GM19452 (cell line): ENCODE results near the gene KMT2B.

Experiments used
- ATAC-seq: cut with Tn5 transposase; IDR thresholded peaks from one replicate; pipeline ENCODE4 v1.9.1; 2021; ENCODE audit not compliant: unreplicated experiment

KMT2B gene

DNA sequence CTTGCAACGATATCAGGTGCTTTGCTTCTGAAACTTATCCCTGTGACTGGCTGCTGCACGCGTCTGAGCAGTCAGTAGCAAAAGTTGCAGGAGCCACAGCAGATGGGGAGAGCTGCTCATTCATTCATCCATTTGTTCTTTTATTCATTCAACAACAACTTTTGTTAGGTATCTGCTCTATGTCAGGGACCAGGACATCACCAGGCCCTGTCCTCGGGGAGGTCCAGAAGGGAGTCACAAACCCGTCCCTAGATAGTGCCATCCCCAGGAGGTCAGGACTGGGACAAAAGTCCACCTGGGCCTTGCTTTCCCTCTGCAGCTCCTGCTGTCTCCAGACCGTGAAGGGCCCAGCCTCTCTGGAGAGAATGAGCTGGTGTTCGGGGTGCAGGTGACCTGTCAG, 60.2 kb downstream of the KMT2B start:
- no peak for ATAC-seq

DNA sequence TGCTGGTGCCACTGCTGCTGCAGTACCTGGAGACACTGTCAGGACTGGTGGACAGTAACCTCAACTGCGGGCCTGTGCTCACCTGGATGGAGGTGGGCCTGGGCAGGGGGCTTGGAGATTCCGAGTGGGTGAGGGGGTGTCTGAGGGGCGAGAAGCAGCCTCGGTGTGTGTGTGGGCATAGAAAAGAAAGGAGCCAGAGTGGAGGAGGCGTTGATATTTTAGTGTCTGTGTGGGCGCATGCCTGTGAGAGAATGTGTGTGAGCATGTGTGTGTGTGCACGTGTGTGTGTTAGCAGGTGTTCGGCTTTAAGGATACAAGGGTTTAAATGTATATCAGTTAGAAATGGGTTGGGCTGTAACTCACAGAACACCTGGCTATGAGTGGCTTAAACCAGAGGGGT, 61.2 kb downstream of the KMT2B start:
- ATAC-seq, result no peak

DNA sequence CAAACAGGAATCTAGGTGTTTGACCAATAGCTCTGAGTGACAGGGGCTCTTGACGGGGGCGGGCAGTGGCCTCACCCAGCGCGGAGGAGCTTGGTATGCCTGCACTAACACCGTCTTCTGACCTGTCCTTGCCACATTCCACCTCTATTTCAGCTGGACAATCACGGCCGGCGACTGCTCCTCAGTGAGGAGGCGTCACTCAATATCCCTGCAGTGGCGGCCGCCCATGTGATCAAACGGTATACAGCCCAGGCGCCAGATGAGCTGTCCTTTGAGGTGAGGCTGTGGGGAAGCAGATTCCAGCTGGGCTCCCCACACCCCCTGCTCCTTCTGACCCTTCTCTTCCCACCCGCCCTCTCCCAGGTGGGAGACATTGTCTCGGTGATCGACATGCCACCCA, 62.3 kb downstream of the KMT2B start:
- ATAC-seq, result no peak

DNA sequence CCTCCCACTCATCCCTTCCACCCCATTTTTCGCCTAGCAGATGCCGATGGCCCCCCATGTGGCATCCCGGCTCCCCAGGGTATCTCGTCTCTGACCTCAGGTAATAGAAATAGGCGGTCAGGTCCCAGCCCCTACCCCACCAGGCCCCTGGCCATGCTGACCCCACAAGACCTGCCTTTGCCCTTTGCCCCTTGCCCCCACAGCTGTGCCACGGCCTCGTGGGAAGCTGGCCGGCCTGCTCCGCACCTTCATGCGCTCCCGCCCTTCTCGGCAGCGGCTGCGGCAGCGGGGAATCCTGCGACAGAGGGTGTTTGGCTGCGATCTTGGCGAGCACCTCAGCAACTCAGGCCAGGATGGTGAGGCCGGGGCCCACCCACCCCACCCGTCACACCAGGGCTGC, 62.9 kb downstream of the KMT2B start:
- ATAC-seq, result no peak

DNA sequence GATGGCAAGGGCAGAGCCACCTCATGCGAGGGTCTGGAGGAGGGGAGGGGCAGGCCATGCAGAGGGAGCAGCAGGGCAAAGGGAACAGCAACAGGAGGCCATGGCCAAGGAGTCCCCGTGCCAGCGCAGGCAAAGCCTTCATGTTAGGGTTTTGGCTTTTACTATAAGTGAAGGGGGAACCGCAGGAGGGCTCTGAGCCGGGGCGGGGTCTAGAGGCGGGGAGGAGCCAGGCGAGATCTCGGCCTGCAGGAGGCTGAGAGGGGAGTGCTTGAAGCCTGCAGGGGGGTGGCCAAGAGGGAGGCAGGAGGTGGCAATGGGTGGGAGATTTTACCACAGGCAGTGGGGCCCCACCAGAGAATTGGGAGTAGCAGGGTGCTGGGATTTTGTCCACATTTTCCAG, 63.8 kb downstream of the KMT2B start:
- no peak for ATAC-seq

DNA sequence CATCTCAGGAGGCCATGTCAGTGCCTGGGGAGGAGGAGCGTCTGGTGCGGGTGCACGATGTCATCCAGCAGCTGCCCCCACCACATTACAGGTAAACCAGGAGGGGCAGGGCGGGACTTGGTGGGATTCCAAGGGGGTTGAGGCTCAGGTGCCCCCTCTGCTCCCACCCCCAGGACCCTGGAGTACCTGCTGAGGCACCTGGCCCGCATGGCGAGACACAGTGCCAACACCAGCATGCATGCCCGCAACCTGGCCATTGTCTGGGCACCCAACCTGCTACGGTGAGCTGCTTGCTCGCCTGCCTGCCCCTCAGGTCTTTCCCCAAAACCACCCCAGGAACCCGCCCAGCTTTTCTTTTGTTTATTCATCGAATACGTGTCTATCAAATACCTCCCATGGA, 64.8 kb downstream of the KMT2B start:
- ATAC-seq, result no peak

DNA sequence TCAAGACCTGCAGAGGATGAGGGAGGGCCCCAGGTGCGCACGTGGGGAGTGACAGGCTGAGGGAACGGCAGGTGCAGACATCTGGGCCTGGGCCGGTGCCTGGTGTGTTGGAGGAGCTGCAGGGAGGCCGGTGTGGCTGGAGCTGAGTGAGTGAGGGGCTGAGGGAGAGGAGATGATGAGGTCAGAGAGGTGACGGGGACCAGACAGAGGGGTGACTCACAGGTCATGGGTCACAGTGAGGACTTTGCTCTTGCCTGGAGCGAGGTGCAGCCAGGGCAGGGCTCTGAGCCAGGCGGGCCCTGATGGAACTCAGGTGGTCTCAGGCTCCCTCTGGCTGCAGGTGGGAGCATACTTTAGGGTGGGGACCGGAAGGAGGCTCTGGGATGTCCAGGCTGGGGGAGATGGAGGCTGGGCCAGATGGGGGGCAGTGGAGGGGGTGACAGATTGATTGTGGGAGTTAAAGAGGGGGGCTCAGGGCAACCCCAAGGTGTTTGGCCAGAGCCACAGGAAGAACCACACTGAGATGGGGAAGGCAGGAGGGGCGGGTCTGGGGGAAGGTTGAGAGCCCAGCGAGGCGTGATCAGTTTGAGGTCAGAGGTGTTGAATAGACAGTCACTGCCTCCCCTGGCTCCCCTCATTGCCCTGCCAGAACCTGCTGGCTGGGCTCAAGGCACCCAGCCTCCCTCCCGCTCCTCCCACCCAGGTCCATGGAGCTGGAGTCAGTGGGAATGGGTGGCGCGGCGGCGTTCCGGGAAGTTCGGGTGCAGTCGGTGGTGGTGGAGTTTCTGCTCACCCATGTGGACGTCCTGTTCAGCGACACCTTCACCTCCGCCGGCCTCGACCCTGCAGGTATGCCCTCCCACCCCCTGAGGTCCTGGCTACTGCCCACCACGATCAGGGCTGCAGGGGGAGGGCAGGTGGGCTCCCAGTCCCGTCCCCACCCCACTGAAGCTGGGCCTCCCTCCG, 65.9 kb downstream of the KMT2B start:
- no peak for ATAC-seq

DNA sequence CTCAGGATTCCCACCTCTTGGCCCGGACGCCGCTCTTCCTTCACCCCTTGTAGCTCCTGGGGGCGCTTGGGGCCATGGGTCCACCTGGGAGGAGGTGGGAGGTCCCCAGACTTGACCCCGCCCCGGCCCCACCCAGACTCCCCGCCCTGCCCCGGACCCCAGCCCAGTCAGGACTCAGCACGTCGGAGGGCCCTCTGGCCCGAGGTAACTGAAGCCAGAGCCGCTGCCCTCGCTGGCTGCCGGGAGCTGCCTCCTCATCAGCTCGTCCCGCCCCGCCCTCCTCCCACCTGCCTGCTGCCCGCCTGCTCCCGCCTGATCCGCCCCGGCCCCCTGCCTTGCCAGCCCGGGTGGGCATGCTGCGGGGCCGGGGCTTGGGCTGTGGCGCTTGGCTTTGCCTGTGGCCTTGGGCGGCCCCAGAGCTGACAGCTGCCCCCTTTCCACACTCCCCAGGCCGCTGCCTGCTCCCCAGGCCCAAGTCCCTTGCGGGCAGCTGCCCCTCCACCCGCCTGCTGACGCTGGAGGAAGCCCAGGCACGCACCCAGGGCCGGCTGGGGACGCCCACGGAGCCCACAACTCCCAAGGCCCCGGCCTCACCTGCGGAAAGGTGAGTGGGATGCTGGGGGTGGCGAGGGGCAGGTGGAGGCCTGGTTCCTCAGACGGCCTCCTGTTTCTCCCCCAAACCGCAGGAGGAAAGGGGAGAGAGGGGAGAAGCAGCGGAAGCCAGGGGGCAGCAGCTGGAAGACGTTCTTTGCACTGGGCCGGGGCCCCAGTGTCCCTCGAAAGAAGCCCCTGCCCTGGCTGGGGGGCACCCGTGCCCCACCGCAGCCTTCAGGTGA, 66.9 kb downstream of the KMT2B start:
- ATAC-seq, result no peak

DNA sequence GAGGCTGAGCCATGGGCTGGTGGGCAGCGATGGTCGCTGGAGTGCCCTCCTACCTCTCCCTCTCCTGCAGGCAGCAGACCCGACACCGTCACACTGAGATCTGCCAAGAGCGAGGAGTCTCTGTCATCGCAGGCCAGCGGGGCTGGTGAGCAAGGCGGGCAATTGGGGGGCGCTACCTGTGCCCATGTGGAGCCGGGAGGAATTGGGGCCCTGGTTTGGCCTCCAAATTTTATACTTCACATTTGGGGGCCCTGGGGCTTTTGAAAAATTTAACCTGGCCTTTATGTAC, 67.5 kb downstream of the KMT2B start:
- no peak for ATAC-seq

DNA sequence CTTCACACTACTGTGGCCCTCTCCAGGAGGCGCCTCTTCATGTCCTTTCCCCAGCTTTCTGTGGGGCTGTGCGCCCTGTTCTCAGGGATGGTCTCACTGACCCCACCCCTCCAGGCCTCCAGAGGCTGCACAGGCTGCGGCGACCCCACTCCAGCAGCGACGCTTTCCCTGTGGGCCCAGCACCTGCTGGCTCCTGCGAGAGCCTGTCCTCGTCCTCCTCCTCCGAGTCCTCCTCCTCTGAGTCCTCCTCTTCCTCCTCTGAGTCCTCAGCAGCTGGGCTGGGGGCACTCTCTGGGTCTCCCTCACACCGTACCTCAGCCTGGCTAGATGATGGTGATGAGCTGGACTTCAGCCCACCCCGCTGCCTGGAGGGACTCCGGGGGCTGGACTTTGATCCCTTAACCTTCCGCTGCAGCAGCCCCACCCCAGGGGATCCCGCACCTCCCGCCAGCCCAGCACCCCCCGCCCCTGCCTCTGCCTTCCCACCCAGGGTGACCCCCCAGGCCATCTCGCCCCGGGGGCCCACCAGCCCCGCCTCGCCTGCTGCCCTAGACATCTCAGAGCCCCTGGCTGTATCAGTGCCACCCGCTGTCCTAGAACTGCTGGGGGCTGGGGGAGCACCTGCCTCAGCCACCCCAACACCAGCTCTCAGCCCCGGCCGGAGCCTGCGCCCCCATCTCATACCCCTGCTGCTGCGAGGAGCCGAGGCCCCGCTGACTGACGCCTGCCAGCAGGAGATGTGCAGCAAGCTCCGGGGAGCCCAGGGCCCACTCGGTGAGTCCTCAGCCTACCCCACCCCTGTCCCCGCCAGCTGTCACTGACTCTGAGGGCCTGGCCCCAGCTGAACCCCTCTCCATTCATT, 68.7 kb downstream of the KMT2B start:
- no peak for ATAC-seq

DNA sequence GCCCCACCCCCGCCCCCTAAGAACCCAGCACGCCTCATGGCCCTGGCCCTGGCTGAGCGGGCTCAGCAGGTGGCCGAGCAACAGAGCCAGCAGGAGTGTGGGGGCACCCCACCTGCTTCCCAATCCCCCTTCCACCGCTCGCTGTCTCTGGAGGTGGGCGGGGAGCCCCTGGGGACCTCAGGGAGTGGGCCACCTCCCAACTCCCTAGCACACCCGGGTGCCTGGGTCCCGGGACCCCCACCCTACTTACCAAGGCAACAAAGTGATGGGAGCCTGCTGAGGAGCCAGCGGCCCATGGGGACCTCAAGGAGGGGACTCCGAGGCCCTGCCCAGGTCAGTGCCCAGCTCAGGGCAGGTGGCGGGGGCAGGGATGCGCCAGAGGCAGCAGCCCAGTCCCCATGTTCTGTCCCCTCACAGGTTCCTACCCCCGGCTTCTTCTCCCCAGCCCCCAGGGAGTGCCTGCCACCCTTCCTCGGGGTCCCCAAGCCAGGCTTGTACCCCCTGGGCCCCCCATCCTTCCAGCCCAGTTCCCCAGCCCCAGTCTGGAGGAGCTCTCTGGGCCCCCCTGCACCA, 69.5 kb downstream of the KMT2B start:
- no peak for ATAC-seq
